ENCODE measurements around the gene SORL1.

Gene SORL1

DNA sequence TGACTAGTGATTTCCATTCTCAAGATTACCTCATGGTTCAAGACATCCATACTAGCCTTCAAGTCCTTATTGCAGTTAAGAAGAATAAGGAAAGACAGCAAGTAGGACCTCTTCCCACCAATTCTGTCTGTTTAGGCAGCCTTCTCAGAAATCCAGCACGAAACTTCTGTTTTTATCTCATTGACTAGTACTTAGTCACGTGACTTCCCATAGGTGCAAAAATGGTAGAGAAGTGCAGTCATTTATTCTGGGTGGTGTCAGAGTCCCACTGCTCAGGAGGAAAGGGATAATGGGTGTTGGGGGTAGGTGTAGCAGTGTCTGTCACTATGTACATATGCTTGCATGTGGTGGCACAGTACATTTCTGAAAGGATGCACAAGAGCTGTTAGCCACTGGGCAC is 58.3 kb downstream of the SORL1 start:
- TF ChIP-seq, protein P1, sequence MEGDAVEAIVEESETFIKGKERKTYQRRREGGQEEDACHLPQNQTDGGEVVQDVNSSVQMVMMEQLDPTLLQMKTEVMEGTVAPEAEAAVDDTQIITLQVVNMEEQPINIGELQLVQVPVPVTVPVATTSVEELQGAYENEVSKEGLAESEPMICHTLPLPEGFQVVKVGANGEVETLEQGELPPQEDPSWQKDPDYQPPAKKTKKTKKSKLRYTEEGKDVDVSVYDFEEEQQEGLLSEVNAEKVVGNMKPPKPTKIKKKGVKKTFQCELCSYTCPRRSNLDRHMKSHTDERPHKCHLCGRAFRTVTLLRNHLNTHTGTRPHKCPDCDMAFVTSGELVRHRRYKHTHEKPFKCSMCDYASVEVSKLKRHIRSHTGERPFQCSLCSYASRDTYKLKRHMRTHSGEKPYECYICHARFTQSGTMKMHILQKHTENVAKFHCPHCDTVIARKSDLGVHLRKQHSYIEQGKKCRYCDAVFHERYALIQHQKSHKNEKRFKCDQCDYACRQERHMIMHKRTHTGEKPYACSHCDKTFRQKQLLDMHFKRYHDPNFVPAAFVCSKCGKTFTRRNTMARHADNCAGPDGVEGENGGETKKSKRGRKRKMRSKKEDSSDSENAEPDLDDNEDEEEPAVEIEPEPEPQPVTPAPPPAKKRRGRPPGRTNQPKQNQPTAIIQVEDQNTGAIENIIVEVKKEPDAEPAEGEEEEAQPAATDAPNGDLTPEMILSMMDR (conservative IDR thresholded peaks at IDR 0.05; ENCODE audit: low read depth, low read length), result no peak
- H3K79me2 ChIP-seq (ENCODE audit: insufficient read depth, low read depth), result no peaks in the 10 kb centered on the region
- no peak overlapping the region for H3K27ac ChIP-seq
- no peak overlapping the region for H3K4me3 ChIP-seq (IDR thresholded peaks at IDR 0.05; ENCODE audit: insufficient read depth, low read depth, low read length)
- H3K9ac ChIP-seq, result no peak overlapping the region
- no peaks in the 10 kb centered on the region for H4K20me1 ChIP-seq (ENCODE audit: insufficient read depth)
- no peaks in the 10 kb centered on the region for H3K27me3 ChIP-seq (ENCODE audit: insufficient read depth, low read depth)
- no peak overlapping the region for H2AFZ ChIP-seq (ENCODE audit: low read depth)
- no peak overlapping the region for H3K4me2 ChIP-seq
- no peaks in the 10 kb centered on the region for H3K36me3 ChIP-seq (ENCODE audit: insufficient read depth)
- H3K4me1 ChIP-seq (ENCODE audit: low read depth, poor library complexity, severe bottlenecking), result no peaks in the 10 kb centered on the region

DNA sequence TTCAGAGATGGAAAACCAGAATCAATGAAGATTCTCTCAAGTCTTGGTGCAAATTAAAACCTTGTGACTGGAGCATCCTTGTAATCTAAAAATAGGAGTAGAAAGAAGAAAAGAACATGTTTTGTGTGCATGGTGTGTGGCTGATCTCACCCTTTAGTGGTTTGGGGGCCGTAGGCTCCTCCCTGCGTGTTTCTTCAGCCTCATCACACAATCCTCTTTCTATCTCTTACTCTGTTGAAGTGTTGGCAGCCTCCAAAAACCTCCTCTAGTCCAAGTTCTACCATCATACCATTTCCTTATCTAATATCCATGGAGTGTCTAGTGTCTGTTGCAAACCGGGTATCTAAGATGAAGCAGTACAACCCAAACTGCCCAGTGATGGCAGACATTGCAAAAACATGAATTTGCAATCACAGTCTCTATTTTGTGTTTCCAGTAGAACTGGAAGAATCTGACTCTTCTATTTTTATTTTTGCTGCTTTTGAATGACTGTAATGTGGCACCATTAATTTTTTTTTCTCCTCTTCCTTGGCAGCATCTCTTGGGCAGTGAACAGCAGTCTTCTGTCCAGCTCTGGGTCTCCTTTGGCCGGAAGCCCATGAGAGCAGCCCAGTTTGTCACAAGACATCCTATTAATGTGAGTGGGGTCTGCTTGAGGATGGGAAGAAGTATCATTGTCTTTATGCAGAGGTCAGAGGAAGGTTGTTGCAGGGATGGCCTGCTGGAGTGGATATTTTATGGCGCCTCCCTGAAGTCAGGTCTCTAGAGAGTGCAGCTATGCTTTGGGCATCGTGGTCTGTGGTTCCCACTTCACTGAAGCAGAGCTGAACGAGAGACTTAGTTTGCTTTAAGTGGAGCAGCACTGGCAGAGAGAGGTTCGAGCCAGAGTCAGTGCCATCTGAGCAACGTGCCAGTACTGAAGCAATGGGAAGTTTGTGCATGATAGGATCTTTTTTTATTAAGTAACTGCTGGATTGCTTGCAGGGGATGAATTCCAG is 60.7 kb downstream of the SORL1 start:
- H3K36me3 ChIP-seq (ENCODE audit: insufficient read depth), result no peaks in the 10 kb centered on the region
- TF ChIP-seq, protein P1 (conservative IDR thresholded peaks at IDR 0.05; ENCODE audit: low read depth, low read length), result no peak

DNA sequence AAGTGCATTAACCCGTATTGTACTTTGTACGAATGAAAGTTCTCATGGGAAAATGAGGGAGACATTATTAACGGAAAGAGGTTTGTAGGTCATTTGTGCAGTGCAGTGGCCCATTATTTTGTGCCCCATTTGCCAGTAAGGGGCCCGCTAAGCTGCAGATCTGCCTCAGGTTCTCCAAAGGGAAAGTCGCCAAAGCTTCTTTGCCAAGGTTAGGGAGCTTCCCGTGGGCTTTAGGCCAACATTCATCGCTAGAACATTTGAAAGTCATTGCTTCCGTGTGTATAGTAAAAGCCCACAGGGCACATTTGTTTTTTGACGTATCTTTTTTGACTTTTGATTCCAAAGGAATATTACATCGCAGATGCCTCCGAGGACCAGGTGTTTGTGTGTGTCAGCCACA is 61.7 kb downstream of the SORL1 start:
- H3K79me2 ChIP-seq (ENCODE audit: insufficient read depth, low read depth), result no peaks in the 10 kb centered on the region
- H3K4me3 ChIP-seq (IDR thresholded peaks at IDR 0.05; ENCODE audit: insufficient read depth, low read depth, low read length), result no peak overlapping the region
- no peak overlapping the region for H3K9ac ChIP-seq
- no peak overlapping the region for H2AFZ ChIP-seq (ENCODE audit: low read depth)
- no peaks in the 10 kb centered on the region for H3K27me3 ChIP-seq (ENCODE audit: insufficient read depth, low read depth)
- no peak overlapping the region for H3K27ac ChIP-seq
- no peaks in the 10 kb centered on the region for H4K20me1 ChIP-seq (ENCODE audit: insufficient read depth)
- H3K4me1 ChIP-seq (ENCODE audit: low read depth, poor library complexity, severe bottlenecking), result no peaks in the 10 kb centered on the region
- TF ChIP-seq, protein P1 (conservative IDR thresholded peaks at IDR 0.05; ENCODE audit: low read depth, low read length), result no peak
- H3K36me3 ChIP-seq (ENCODE audit: insufficient read depth), result no peaks in the 10 kb centered on the region
- no peak overlapping the region for H3K4me2 ChIP-seq

More for the DNA sequence above, 60.7 kb downstream of the SORL1 start:
- H3K4me2 ChIP-seq, result no peak overlapping the region
- no peak overlapping the region for H3K27ac ChIP-seq
- no peak overlapping the region for H3K4me3 ChIP-seq (IDR thresholded peaks at IDR 0.05; ENCODE audit: insufficient read depth, low read depth, low read length)
- no peak overlapping the region for H3K9ac ChIP-seq
- H4K20me1 ChIP-seq (ENCODE audit: insufficient read depth), result no peaks in the 10 kb centered on the region
- no peaks in the 10 kb centered on the region for H3K27me3 ChIP-seq (ENCODE audit: insufficient read depth, low read depth)
- no peaks in the 10 kb centered on the region for H3K79me2 ChIP-seq (ENCODE audit: insufficient read depth, low read depth)
- H3K4me1 ChIP-seq (ENCODE audit: low read depth, poor library complexity, severe bottlenecking), result no peaks in the 10 kb centered on the region
- no peak overlapping the region for H2AFZ ChIP-seq (ENCODE audit: low read depth)

DNA sequence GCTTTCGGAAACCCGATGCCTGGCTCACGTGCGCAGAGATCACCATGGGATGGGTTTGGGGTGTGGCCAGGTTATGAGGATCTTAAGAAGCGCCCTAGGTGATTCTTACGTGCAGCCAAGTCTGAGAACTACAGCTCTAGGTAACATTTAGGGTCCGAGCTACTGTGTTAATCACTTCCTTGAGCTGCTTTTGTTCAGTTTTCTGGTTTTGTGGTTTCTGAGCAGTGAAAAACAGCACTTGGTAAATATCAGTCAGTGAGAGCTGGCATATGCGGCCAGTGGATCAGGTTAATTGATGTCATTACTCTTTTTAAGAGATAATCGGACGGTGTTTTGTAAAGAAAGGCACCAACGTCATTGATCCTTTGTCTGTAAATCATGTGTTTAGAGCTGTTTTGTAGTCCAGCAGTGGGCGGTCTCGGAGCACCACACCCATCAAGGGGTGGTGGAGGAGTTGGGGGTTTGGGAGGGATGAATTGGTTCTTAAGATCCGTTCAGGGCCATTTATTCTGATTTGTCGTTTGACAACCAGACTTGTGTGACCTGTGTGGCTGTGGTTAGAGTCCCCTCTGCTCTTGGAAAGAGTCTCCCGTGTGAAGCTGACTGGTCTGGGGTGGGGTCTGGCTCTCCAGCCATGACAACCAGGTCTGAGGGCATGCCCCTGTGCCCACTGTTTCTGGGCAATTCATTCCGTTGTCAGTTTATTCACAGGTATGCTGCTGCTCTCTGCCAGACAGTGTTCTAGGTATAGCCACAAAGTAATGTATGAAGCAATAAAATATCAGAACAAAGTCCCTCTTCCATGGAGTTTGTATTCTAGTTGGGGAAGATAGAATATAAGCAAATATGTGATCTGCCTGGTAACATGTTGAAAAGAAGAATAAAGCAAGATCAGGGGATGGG is 62.6 kb downstream of the SORL1 start:
- Histone ChIP-seq H3K9ac (no peak overlapping the region), H3K36me3 (ENCODE audit: insufficient read depth) (no peaks in the 10 kb centered on the region), H3K79me2 (ENCODE audit: insufficient read depth, low read depth) (no peaks in the 10 kb centered on the region), H3K4me1 (ENCODE audit: low read depth, poor library complexity, severe bottlenecking) (no peaks in the 10 kb centered on the region), H2AFZ (ENCODE audit: low read depth) (no peak overlapping the region), H3K4me3 (IDR thresholded peaks at IDR 0.05; ENCODE audit: insufficient read depth, low read depth, low read length) (no peak overlapping the region), H4K20me1 (ENCODE audit: insufficient read depth) (no peaks in the 10 kb centered on the region), H3K4me2 (no peak overlapping the region), H3K27me3 (ENCODE audit: insufficient read depth, low read depth) (no peaks in the 10 kb centered on the region), H3K27ac (no peak overlapping the region)
- TF ChIP-seq, protein P1 (conservative IDR thresholded peaks at IDR 0.05; ENCODE audit: low read depth, low read length), result no peak
